Gastroesophageal sphincter (tissue), 4 donors: Measurements from ENCODE around the gene LHX3. TPM values are rescaled to one million over a fixed set of nuclear protein-coding genes. Genes with fewer than 3 reads are reported as not detected.

Experiments
- ATAC-seq: fragments of 150-250 bp; one replicate; pipeline ENCODE4 v1.9.1; 2016; ENCODE audit warnings: mild to moderate bottlenecking, moderate library complexity
- H3K27ac ChIP-seq, 4 donors: fragments of 200-600 bp; sonication (generic) in 3 of 4; 1 replicate in 3 of 4; 2 replicates in 1 of 4; pipeline ENCODE4 v1.5.1; 2016 to 2019
- H3K27me3 ChIP-seq: fragments of 200-600 bp; sonication (generic); one replicate; pipeline ENCODE4 v1.5.1; 2019
- H3K36me3 ChIP-seq, 2 donors: fragments of 200-600 bp; sonication (generic); one replicate each; pipeline ENCODE4 v1.5.1; 2019; ENCODE audit warnings: control low read depth in 1 of 2
- H3K4me1 ChIP-seq, 3 donors: fragments of 200-600 bp; sonication (generic); 1 replicate in 2 of 3; 2 replicates in 1 of 3; pipeline ENCODE4 v1.5.1; 2016 to 2019; ENCODE audit warnings: control low read depth in 2 of 3
- H3K4me3 ChIP-seq, 2 donors: fragments of 200-600 bp; sonication (generic); one replicate each; pipeline ENCODE4 v1.5.1; 2019; ENCODE audit warnings: mild to moderate bottlenecking in 1 of 2, moderate library complexity in 1 of 2
- H3K9me3 ChIP-seq, 3 donors: fragments of 200-600 bp; sonication (generic); one replicate each; pipeline ENCODE4 v1.5.1; 2017 to 2019; ENCODE audit warnings: control low read depth in 2 of 3
- CTCF ChIP-seq, 4 experiments: fragments of 200-600 bp in 2 of 4; fragments of 450-650 bp in 2 of 4; sonication (generic) in 1 of 4; IDR thresholded peaks; one replicate each; pipeline ENCODE4 v1.5.1; 2017 to 2019; ENCODE audit warnings: antibody characterized with exemption in 4 of 4, mild to moderate bottlenecking in 2 of 4, moderate library complexity in 2 of 4
- EP300 ChIP-seq: sonication (generic); formaldehyde crosslinking; IDR thresholded peaks from one replicate; pipeline ENCODE4 v1.6.1; 2017; ENCODE audit warnings: antibody characterized with exemption, mild to moderate bottlenecking
- POLR2A ChIP-seq, 2 donors: fragments of 450-650 bp; IDR thresholded peaks; one replicate each; pipeline ENCODE4 v1.6.1; 2017; ENCODE audit warnings: antibody characterized with exemption in 2 of 2, mild to moderate bottlenecking in 2 of 2, moderate library complexity in 1 of 2
- POLR2AphosphoS5 ChIP-seq: sonication (generic); formaldehyde crosslinking; IDR thresholded peaks from one replicate; pipeline ENCODE4 v1.6.1; 2017; ENCODE audit warnings: antibody characterized with exemption
- WGBS, 2 donors: methylation state at CpG; one replicate each; pipeline ENCODE4 v1.1.5; 2018; ENCODE audit warnings: low coverage in 1 of 2; 5-methylcytosine and 5-hydroxymethylcytosine counted together
- total RNA-seq, 4 donors: library from RNA; depleted of rRNA; stranded (reverse); fragments of >200 nt; gene quantifications; one replicate each; pipeline ENCODE4 v1.1.0, GENCODE V29; 2016

Gene LHX3
- total RNA-seq, 4 donors from 2014 or later = not detected

DNA sequence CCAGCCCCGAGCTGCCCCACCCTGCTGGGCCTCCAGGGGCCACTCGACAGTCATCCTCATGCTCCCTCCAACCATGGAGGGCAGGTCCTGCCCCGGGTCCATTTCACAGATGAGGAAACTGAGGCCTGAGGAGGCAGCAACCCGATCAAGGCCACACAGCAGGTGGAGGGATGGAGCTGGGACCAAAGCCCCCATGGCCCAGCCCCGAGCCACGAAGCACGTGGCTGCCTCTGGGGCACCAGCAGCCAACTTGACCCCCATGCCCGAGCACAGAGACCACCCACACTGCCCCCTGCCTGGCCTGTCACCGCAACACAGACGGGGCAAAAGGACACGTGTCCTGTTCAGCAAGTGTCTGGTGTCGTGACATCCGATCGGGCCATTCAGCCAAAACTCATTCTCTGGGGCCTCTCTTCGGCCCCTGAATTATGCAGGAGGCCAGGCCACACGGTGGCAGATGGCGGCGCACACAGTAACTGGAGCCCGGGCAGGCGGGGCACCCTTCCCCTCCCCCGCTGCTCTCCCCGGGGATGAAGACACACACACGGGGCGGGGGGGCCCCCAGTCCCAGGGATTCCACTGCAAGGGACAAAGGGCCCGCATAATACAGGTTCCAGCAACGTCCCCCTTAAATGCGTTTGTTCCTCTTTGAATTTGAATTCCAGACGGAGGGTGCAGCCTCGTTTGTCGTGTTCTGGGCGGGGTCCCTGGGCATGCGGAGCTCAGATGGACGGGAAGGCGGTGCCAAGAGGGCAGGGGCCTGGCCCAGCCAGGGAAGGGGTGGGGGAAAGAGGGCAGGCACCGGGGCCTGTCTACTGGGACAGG, 56.8 kb downstream of the LHX3 start:
- ATAC-seq = no peak
- no peaks in the 10 kb centered on the region for H3K36me3 ChIP-seq
- H3K27ac ChIP-seq = no peak overlapping the region
- H3K9me3 ChIP-seq = no peaks in the 10 kb centered on the region
- no peak overlapping the region for H3K4me3 ChIP-seq
- H3K4me1 ChIP-seq = no peaks in the 10 kb centered on the region
- WGBS, 2 donors = 0% methylated on average over 1 of the region's 35 CpGs; no CpG with 5 or more reads in 1 of the 2 donors
- no peak for TF ChIP-seq POLR2A (IDR thresholded peaks at IDR 0.05)
- no peak for TF ChIP-seq POLR2AphosphoS5
- no peak for TF ChIP-seq CTCF (IDR thresholded peaks at IDR 0.05)
- no peak for TF ChIP-seq EP300
- H3K27me3 ChIP-seq = peaks cover 68% of the 10 kb centered on the region

DNA sequence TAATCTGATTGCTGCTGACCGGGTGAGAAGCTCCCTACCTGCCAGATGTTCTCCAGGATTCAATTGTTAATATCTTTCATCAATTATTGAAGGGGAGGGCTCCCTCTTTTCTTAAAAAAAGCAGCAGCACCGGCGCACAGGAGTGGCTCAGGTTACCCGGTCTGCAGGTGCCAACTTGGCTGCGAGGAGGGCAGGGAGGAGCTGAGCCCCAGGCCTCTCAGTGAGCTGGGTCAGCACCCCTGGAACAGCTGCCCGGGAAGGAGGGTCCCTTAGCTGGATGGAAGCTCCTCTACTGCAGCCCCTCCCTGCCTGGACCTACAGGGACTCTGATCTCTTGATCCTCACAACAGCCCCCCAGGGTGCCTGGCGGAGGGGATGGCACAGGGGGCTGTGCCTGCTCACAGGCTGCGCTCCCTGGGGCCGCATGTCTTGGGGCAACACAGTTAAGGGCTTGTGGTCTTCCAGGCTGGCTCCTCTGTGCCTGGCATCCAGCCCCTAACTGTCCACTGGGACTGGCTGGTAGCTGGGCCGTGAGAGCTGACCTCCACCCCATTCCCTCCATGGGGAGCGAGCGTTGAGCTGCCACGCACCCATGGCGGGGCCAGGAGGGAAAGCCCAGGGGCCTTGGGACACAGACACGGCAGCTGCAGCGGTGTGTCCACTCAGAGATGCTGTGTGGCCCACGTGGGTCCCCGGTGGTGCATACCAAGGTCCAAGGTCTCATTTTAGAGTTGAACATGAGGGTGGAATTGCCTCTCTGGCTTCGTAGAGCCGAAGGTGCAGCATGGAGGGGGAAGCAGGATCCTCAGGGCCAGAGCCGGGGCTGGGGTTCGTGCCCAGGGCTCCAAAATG, 57.7 kb downstream of the LHX3 start:
- Histone ChIP-seq H3K9me3 (no peaks in the 10 kb centered on the region), H3K36me3 (no peaks in the 10 kb centered on the region), H3K4me3 (no peak overlapping the region), H3K4me1 (no peaks in the 10 kb centered on the region), H3K27ac (no peak overlapping the region), H3K27me3 (peaks cover 76% of the 10 kb centered on the region)
- no peak for ATAC-seq
- no CpG with 5 or more reads among the region's 22 CpGs for WGBS, 2 donors
- no peak for TF ChIP-seq POLR2A (IDR thresholded peaks at IDR 0.05)
- no peak for TF ChIP-seq EP300
- no peak for TF ChIP-seq POLR2AphosphoS5
- no peak for TF ChIP-seq CTCF (IDR thresholded peaks at IDR 0.05)

Other genes starting within 250 kb of the LHX3 start
- 10 to 100 TPM; 52.9 to 76.3 (median 63.5) TPM for gene UBAC1, start 243.8 kb downstream of the LHX3 start, total RNA-seq
- 100 to 1,000 TPM in 3 of 4 donors, 10 to 100 TPM in 1; 71.4 to 209 (median 110) TPM for gene NACC2, start 109.8 kb downstream of the LHX3 start, total RNA-seq
- gene TMEM250, start 86.3 kb downstream of the LHX3 start, total RNA-seq = 10 to 100 TPM; 28.7 to 66.1 (median 45.3) TPM
- gene QSOX2, start 40.7 kb upstream of the LHX3 start, total RNA-seq = 1 to 10 TPM; 3.4 to 7.2 (median 5.2) TPM
- not detected for gene CCDC187, start 99.0 kb upstream of the LHX3 start, total RNA-seq
- 10 to 100 TPM in 3 of 4 donors, 1 to 10 TPM in 1; 10.0 to 14.9 (median 13.0) TPM for gene GPSM1, start 122.4 kb upstream of the LHX3 start, total RNA-seq
- 10 to 100 TPM in 3 of 4 donors, 1 to 10 TPM in 1; 8.4 to 23.7 (median 15.7) TPM for gene DNLZ, start 158.6 kb upstream of the LHX3 start, total RNA-seq
- 1 to 10 TPM; 1.3 to 2.3 (median 1.8) TPM for gene CARD9, start 168.5 kb upstream of the LHX3 start, total RNA-seq
- gene SNAPC4, start 195.0 kb upstream of the LHX3 start, total RNA-seq = 1 to 10 TPM; 3.5 to 8.4 (median 5.5) TPM
- gene ENTR1, start 205.5 kb upstream of the LHX3 start, total RNA-seq = 10 to 100 TPM; 26.3 to 55.1 (median 44.0) TPM
- gene PMPCA, start 205.5 kb upstream of the LHX3 start, total RNA-seq = 10 to 100 TPM; 36.4 to 59.3 (median 39.8) TPM
- gene INPP5E, start 234.7 kb upstream of the LHX3 start, total RNA-seq = 10 to 100 TPM in 2 of 4 donors, 1 to 10 TPM in 2; 7.2 to 13.1 (median 10.0) TPM